HepG2 (cell line): ENCODE data around the gene ZNRF3. TPM values are rescaled to one million over a fixed set of nuclear protein-coding genes. Genes with fewer than 3 reads are reported as not detected.

Experiments used
- AHR ChIP-seq: IDR thresholded peaks from 2 replicates; pipeline ENCODE4 v1.6.1; 2018; ENCODE audit warnings: missing genetic modification reagents, missing compliant biosample characterization
- ARNT2 ChIP-seq: sonication (generic); formaldehyde crosslinking; IDR thresholded peaks from 2 replicates; pipeline ENCODE4 v1.8.0; 2022; ENCODE audit warnings: mild to moderate bottlenecking, low read depth, missing genetic modification reagents, moderate library complexity
- BRCA1 ChIP-seq: sonication (generic); formaldehyde crosslinking; IDR thresholded peaks from 2 replicates; pipeline ENCODE4 v1.4.0; 2020; ENCODE audit warnings: missing genetic modification reagents
- ELF1 ChIP-seq: sonication (generic); formaldehyde crosslinking; IDR thresholded peaks from 2 replicates; pipeline ENCODE4 v1.4.0; 2020; ENCODE audit warnings: missing genetic modification reagents
- GABPB1 ChIP-seq: IDR thresholded peaks from 2 replicates; pipeline ENCODE4 v1.6.1; 2016; ENCODE audit warnings: mild to moderate bottlenecking, missing genetic modification reagents, moderate library complexity, missing compliant biosample characterization
- HHEX ChIP-seq: IDR thresholded peaks from 2 replicates; pipeline ENCODE4 v1.6.1; 2016; ENCODE audit warnings: control low read depth
- IKZF5 ChIP-seq: IDR thresholded peaks from 2 replicates; pipeline ENCODE4 v1.6.1; 2018; ENCODE audit warnings: missing genetic modification reagents, mild to moderate bottlenecking, missing compliant biosample characterization
- LRRFIP1 ChIP-seq: sonication (generic); formaldehyde crosslinking; conservative IDR thresholded peaks from 2 replicates; pipeline ENCODE4 v1.4.0; 2020; ENCODE audit warnings: missing genetic modification reagents
- MTA3 ChIP-seq: sonication (generic); formaldehyde crosslinking; IDR thresholded peaks from 2 replicates; pipeline ENCODE4 v1.4.0; 2020; ENCODE audit warnings: missing genetic modification reagents
- NFRKB ChIP-seq: fragments of 450-650 bp; IDR thresholded peaks from 2 replicates; pipeline ENCODE4 v1.6.1; 2017
- PCBP2 ChIP-seq: fragments of 200-400 bp; formaldehyde crosslinking; optimal IDR thresholded peaks from 2 replicates; pipeline ENCODE3; 2018; ENCODE audit warnings: low read length, low read depth; ENCODE audit not compliant: poor library complexity, severe bottlenecking
- PHF21A ChIP-seq: sonication (generic); formaldehyde crosslinking; IDR thresholded peaks from 2 replicates; pipeline ENCODE4 v1.5.0; 2020; ENCODE audit warnings: mild to moderate bottlenecking, missing genetic modification reagents
- POGZ ChIP-seq: sonication (generic); formaldehyde crosslinking; IDR thresholded peaks from 2 replicates; pipeline ENCODE4 v1.4.0; 2020; ENCODE audit warnings: mild to moderate bottlenecking, missing genetic modification reagents
- TFDP1 ChIP-seq: IDR thresholded peaks from 2 replicates; pipeline ENCODE4 v1.6.1; 2016; ENCODE audit warnings: missing compliant biosample characterization, missing genetic modification reagents, borderline replicate concordance
- YY1 ChIP-seq: IDR thresholded peaks from 2 replicates; pipeline ENCODE4 v1.6.1; 2011; ENCODE audit warnings: low read length, low read depth, moderate library complexity, mild to moderate bottlenecking; ENCODE audit not compliant: insufficient read depth, insufficient replicate concordance
- ZBTB46 ChIP-seq: sonication (generic); formaldehyde crosslinking; IDR thresholded peaks from 2 replicates; pipeline ENCODE4 v1.4.0; 2020; ENCODE audit warnings: mild to moderate bottlenecking, missing genetic modification reagents, borderline replicate concordance
- ZNF24 ChIP-seq: fragments of 450-650 bp; IDR thresholded peaks from 2 replicates; pipeline ENCODE4 v1.6.1; 2017; ENCODE audit warnings: antibody characterized with exemption, mild to moderate bottlenecking
- ZNF260 ChIP-seq: sonication (generic); formaldehyde crosslinking; IDR thresholded peaks from 2 replicates; pipeline ENCODE4 v1.4.0; 2020; ENCODE audit warnings: missing genetic modification reagents, low read depth, mild to moderate bottlenecking, borderline replicate concordance
- ZNF547 ChIP-seq: sonication (generic); formaldehyde crosslinking; IDR thresholded peaks from 2 replicates; pipeline ENCODE4 v1.5.1; 2020; ENCODE audit warnings: mild to moderate bottlenecking, missing genetic modification reagents
- ZNF597 ChIP-seq: sonication (generic); formaldehyde crosslinking; IDR thresholded peaks from 2 replicates; pipeline ENCODE4 v1.5.0; 2020; ENCODE audit warnings: missing genetic modification reagents
- ZNF746 ChIP-seq: sonication (generic); formaldehyde crosslinking; IDR thresholded peaks from 2 replicates; pipeline ENCODE4 v1.8.0; 2022; ENCODE audit warnings: mild to moderate bottlenecking, missing genetic modification reagents
- ZNF761 ChIP-seq: sonication (generic); formaldehyde crosslinking; conservative IDR thresholded peaks from 2 replicates; pipeline ENCODE4 v1.4.0; 2020; ENCODE audit warnings: mild to moderate bottlenecking, missing genetic modification reagents
- ZNF879 ChIP-seq: sonication (generic); formaldehyde crosslinking; IDR thresholded peaks from 2 replicates; pipeline ENCODE4 v1.8.1; 2023; ENCODE audit warnings: missing genetic modification reagents
- polyA plus RNA-seq, 8 experiments: library from polyadenylated mRNA; depleted of rRNA in 3 of 8; stranded (reverse) in 7 of 8; unstranded in 1 of 8; fragments of >200 nt; fragmentation: Illumina TruSeq in 4 of 8; extraction: Trizol in 4 of 8; gene quantifications; 2 replicates each; pipeline versions ENCODE4 v1.2.1 to v1.2.3, GENCODE V29; 2011 to 2016; ENCODE audit warnings: low read depth in 4 of 8, missing spikeins in 1 of 8, mixed read lengths in 1 of 8; ENCODE audit not compliant: insufficient read depth in 1 of 8
- total RNA-seq, 5 experiments: library from RNA; depleted of rRNA; stranded (reverse); fragments of >200 nt; fragmentation: Illumina TruSeq; extraction: Trizol; gene quantifications; 2 replicates each; pipeline ENCODE4 v1.2.3, GENCODE V29; 2016; ENCODE audit warnings: low read depth in 1 of 5

Gene ZNRF3
- total and polyA plus RNA-seq, 2 of the 13 experiments (the other 11 are each of a cell fraction or from before 2014, with no cell fraction given), result 20.3 to 36.7 TPM

- TF ChIP-seq ZNF260 (CRISPR knock-in tag) (no peak), ARNT2 (CRISPR knock-in tag) (peak; percentile 43; the same call in 1 of the 2 replicates), PCBP2 (no peak), BRCA1 (CRISPR knock-in tag) (no peak), MTA3 (no peak), ZNF547 (peak; percentile 92), IKZF5 (peak; percentile 51; the same call in 1 of the 2 replicates), ZNF597 (CRISPR knock-in tag) (no peak), ZBTB46 (CRISPR knock-in tag) (no peak), HHEX (CRISPR knock-in tag) (no peak), YY1 (peak; percentile 81), TFDP1 (CRISPR knock-in tag) (peak; percentile 48; the same call in 1 of the 2 replicates), ZNF761 (CRISPR knock-in tag) (0 out of 2 replicates have a peak, but pooled peaks have one; percentile 24), ZNF879 (CRISPR knock-in tag) (peak; percentile 92), PHF21A (no peak), GABPB1 (peak; percentile 75), LRRFIP1 (no peak), POGZ (CRISPR knock-in tag) (0 out of 2 replicates have a peak, but pooled peaks have one; percentile 22), ELF1 (CRISPR knock-in tag) (no peak), AHR (CRISPR knock-in tag) (no peak), NFRKB (no peak), ZNF24 (no peak), ZNF746 (CRISPR knock-in tag) (0 out of 2 replicates have a peak, but pooled peaks have one; percentile 16)
These were observed at the start of gene ZNRF3 (continued) for GRCh38 chr22:28882878-28883656.
